GM20431 (cell line): ENCODE data around the gene SH3BP1.

Experiments used
- in situ Hi-C: fragments of 300-500 bp; cut with MseI, MboI; formaldehyde crosslinking; loops from one replicate; pipeline ENCODE4 v1.15.0; 2020; ENCODE audit warnings: low sequenced_read_pairs; ENCODE audit not compliant: unreplicated experiment

The SH3BP1 gene

GRCh38 chr22:37611207-37611606 lies 28.3 kb upstream of the SH3BP1 start:
- in situ Hi-C loops: no loop called here

GRCh38 chr22:37616201-37617083 lies 23.0 kb upstream of the SH3BP1 start:
- in situ Hi-C loops: no loop called here

- in situ Hi-C loops: no loop called here
Measured at GRCh38 chr22:37617431-37617830, 22.0 kb upstream of the SH3BP1 start.

- in situ Hi-C loops: no loop called here
Measured at GRCh38 chr22:37618072-37618656, 21.3 kb upstream of the SH3BP1 start.

GRCh38 chr22:37618674-37619073 lies 20.8 kb upstream of the SH3BP1 start:
- in situ Hi-C loops: no loop called here

- in situ Hi-C loops: no loop called here
Measured at GRCh38 chr22:37619991-37620390, 19.5 kb upstream of the SH3BP1 start.

GRCh38 chr22:37621352-37621860 lies 18.1 kb upstream of the SH3BP1 start:
- in situ Hi-C loops: no loop called here

GRCh38 chr22:37623075-37624016 lies 16.1 kb upstream of the SH3BP1 start:
- in situ Hi-C loops: no loop called here

GRCh38 chr22:37624017-37624365 lies 15.5 kb upstream of the SH3BP1 start:
- in situ Hi-C loops: no loop called here

GRCh38 chr22:37624876-37625275 lies 14.6 kb upstream of the SH3BP1 start:
- in situ Hi-C loops: no loop called here

- in situ Hi-C loops: no loop called here
Measured at GRCh38 chr22:37625737-37626136, 13.7 kb upstream of the SH3BP1 start.

GRCh38 chr22:37626144-37626543 lies 13.3 kb upstream of the SH3BP1 start:
- in situ Hi-C loops: no loop called here

GRCh38 chr22:37626556-37627075 lies 12.9 kb upstream of the SH3BP1 start:
- in situ Hi-C loops: no loop called here

- in situ Hi-C loops: no loop called here
Measured at GRCh38 chr22:37627121-37627520, 12.3 kb upstream of the SH3BP1 start.

GRCh38 chr22:37627545-37627944 lies 11.9 kb upstream of the SH3BP1 start:
- in situ Hi-C loops: no loop called here

- in situ Hi-C loops: no loop called here
Measured at GRCh38 chr22:37628830-37629229, 10.6 kb upstream of the SH3BP1 start.

GRCh38 chr22:37629928-37630327 lies 9.5 kb upstream of the SH3BP1 start:
- in situ Hi-C loops: no loop called here

- in situ Hi-C loops: no loop called here
Measured at GRCh38 chr22:37630839-37631435, 8.5 kb upstream of the SH3BP1 start.

GRCh38 chr22:37631448-37632173 lies 7.9 kb upstream of the SH3BP1 start:
- in situ Hi-C loops: no loop called here
